ENCODE results near the gene MAF. TPM values are rescaled to one million over a fixed set of nuclear protein-coding genes. Genes with fewer than 3 reads are reported as not detected.

MAF gene
- total and polyA plus RNA-seq, 2 donors (not counting 1 experiment from before 2014, with no cell fraction given), result 6.6 to 27.7 TPM

GRCh38 chr16:79601931-79602627, 1.5 kb upstream of the MAF start:
- Histone ChIP-seq H3K36me3 (ENCODE audit: control insufficient read depth, insufficient read depth, low read length) (no peaks in the 10 kb centered on the region), H3K4me2 (ENCODE audit: extremely low read depth, insufficient read depth, low read length) (peak overlapping the region; percentile 91), H3K4me3 (replicated peaks in 1 of 4; ENCODE audit: control extremely low read depth in 1 of 4, insufficient read depth in 1 of 4, low read depth in 3 of 4, low read length in 4 of 4) (peak overlapping the region; percentile 67 to 77 (median 71)), H3K9me3 (ENCODE audit: control insufficient read depth, insufficient read depth, low read depth, low read length) (no peaks in the 10 kb centered on the region), H4K20me1 (ENCODE audit: control insufficient read depth, extremely low read depth, insufficient read depth, low read length) (no peaks in the 10 kb centered on the region), H3K27ac (ENCODE audit: insufficient read depth, low read length) (peak overlapping the region; percentile 81), H2AFZ (ENCODE audit: low read length) (no peak overlapping the region), H3K79me2 (ENCODE audit: control insufficient read depth, insufficient read depth, low read length) (peaks cover 14% of the 10 kb centered on the region), H3K4me1 (ENCODE audit: control insufficient read depth, extremely low read depth, insufficient read depth, low read length) (peaks cover 4% of the 10 kb centered on the region), H3K9ac (ENCODE audit: insufficient read depth, low read length) (no peak overlapping the region), H3K27me3 (ENCODE audit: control insufficient read depth, insufficient read depth, low read length) (no peaks in the 10 kb centered on the region)
- peak; percentile 65 to 91 for DNase-seq (ENCODE audit: low read depth in 2 of 2)
- TF ChIP-seq EZH2 (IDR thresholded peaks at IDR 0.05; ENCODE audit: low read length, missing control alignments) (no peak), CTCF (conservative IDR thresholded peaks at IDR 0.05 in 1 of 2, IDR thresholded peaks at IDR 0.05 in 1 of 2; ENCODE audit: low read depth in 1 of 2, low read length in 2 of 2) (peak; percentile 72 to 77)

- Histone ChIP-seq H3K9ac (ENCODE audit: insufficient read depth, low read length) (peak overlapping the region; percentile 68), H3K4me1 (ENCODE audit: control insufficient read depth, extremely low read depth, insufficient read depth, low read length) (peaks cover 4% of the 10 kb centered on the region), H2AFZ (ENCODE audit: low read length) (peak overlapping the region; percentile 18), H3K79me2 (ENCODE audit: control insufficient read depth, insufficient read depth, low read length) (peaks cover 19% of the 10 kb centered on the region), H3K4me3 (replicated peaks in 1 of 4; ENCODE audit: control extremely low read depth in 1 of 4, insufficient read depth in 1 of 4, low read depth in 3 of 4, low read length in 4 of 4) (peak overlapping the region; percentile 67 to 77 (median 71)), H3K4me2 (ENCODE audit: extremely low read depth, insufficient read depth, low read length) (peak overlapping the region; percentile 91), H3K36me3 (ENCODE audit: control insufficient read depth, insufficient read depth, low read length) (no peaks in the 10 kb centered on the region), H3K27me3 (ENCODE audit: control insufficient read depth, insufficient read depth, low read length) (no peaks in the 10 kb centered on the region), H3K27ac (ENCODE audit: insufficient read depth, low read length) (peak overlapping the region; percentile 81), H4K20me1 (ENCODE audit: control insufficient read depth, extremely low read depth, insufficient read depth, low read length) (no peaks in the 10 kb centered on the region), H3K9me3 (ENCODE audit: control insufficient read depth, insufficient read depth, low read depth, low read length) (no peaks in the 10 kb centered on the region)
- TF ChIP-seq CTCF (conservative IDR thresholded peaks at IDR 0.05 in 1 of 2, IDR thresholded peaks at IDR 0.05 in 1 of 2; ENCODE audit: low read depth in 1 of 2, low read length in 2 of 2) (no peak), EZH2 (IDR thresholded peaks at IDR 0.05; ENCODE audit: low read length, missing control alignments) (no peak)
- DNase-seq (ENCODE audit: low read depth in 2 of 2), result peak; percentile 34 to 54
Measured at GRCh38 chr16:79601092-79601930, 774 bp upstream of the MAF start.
